Measurements from ENCODE around the gene PLEKHH1. TPM values are rescaled to one million over a fixed set of nuclear protein-coding genes. Genes with fewer than 3 reads are reported as not detected.

Gene PLEKHH1
- total and polyA plus RNA-seq, 2 experiments from 2014 or later: 12.8 to 19.5 TPM

GRCh38 chr14:67490196-67490595 is 42.9 kb upstream of the PLEKHH1 start:
- Histone ChIP-seq H3K36me3 (replicated peaks; ENCODE audit: insufficient read depth, low read depth) (no peaks in the 10 kb centered on the region), H3K79me2 (no peaks in the 10 kb centered on the region), H3K27ac (no peak overlapping the region), H4K20me1 (ENCODE audit: insufficient read depth, poor library complexity, severe bottlenecking) (no peaks in the 10 kb centered on the region), H3K9me3 (ENCODE audit: low read depth) (no peaks in the 10 kb centered on the region), H3K4me1 (ENCODE audit: insufficient read depth) (peaks cover 8% of the 10 kb centered on the region), H2AFZ (no peak overlapping the region), H3K9me2 (replicated peaks; ENCODE audit: insufficient read depth) (no peaks in the 10 kb centered on the region), H3K27me3 (no peaks in the 10 kb centered on the region), H3K4me3 (no peak overlapping the region), H3K4me2 (no peak overlapping the region)
- no peak for TF ChIP-seq EZH2phosphoT487 (IDR thresholded peaks at IDR 0.05; ENCODE audit: low read depth, severe bottlenecking, unreplicated experiment)
- TF ChIP-seq EZH2 (IDR thresholded peaks at IDR 0.05; ENCODE audit: borderline replicate concordance): no peak
- TF ChIP-seq CTCF (IDR thresholded peaks at IDR 0.05; ENCODE audit: poor library complexity): no peak
- DNase-seq (ENCODE audit: low spot score): peak; percentile 39
- 85% methylated on average over 4 of the region's 4 CpGs for WGBS (ENCODE audit: low lambda C conversion rate, missing lambda C conversion rate)

GRCh38 chr14:67491285-67491684 is 41.8 kb upstream of the PLEKHH1 start:
- H4K20me1 ChIP-seq (ENCODE audit: insufficient read depth, poor library complexity, severe bottlenecking): no peaks in the 10 kb centered on the region
- H3K36me3 ChIP-seq (replicated peaks; ENCODE audit: insufficient read depth, low read depth): no peaks in the 10 kb centered on the region
- TF ChIP-seq EZH2 (IDR thresholded peaks at IDR 0.05; ENCODE audit: borderline replicate concordance): no peak
- TF ChIP-seq EZH2phosphoT487 (IDR thresholded peaks at IDR 0.05; ENCODE audit: low read depth, severe bottlenecking, unreplicated experiment): no peak
- no peak for TF ChIP-seq CTCF (IDR thresholded peaks at IDR 0.05; ENCODE audit: poor library complexity)
- no peak overlapping the region for H3K4me2 ChIP-seq
- H3K79me2 ChIP-seq: no peaks in the 10 kb centered on the region
- no peak for DNase-seq (ENCODE audit: low spot score)
- H3K9me2 ChIP-seq (replicated peaks; ENCODE audit: insufficient read depth): no peaks in the 10 kb centered on the region
- no peak overlapping the region for H3K4me3 ChIP-seq
- peaks cover 8% of the 10 kb centered on the region for H3K4me1 ChIP-seq (ENCODE audit: insufficient read depth)
- H2AFZ ChIP-seq: no peak overlapping the region
- H3K27ac ChIP-seq: no peak overlapping the region
- H3K9me3 ChIP-seq (ENCODE audit: low read depth): no peaks in the 10 kb centered on the region
- WGBS (ENCODE audit: low lambda C conversion rate, missing lambda C conversion rate): 81% methylated on average over 3 of the region's 3 CpGs
- H3K27me3 ChIP-seq: no peaks in the 10 kb centered on the region

- no peaks in the 10 kb centered on the region for H3K9me3 ChIP-seq (ENCODE audit: low read depth)
- H4K20me1 ChIP-seq (ENCODE audit: insufficient read depth, poor library complexity, severe bottlenecking): no peaks in the 10 kb centered on the region
- H3K27ac ChIP-seq: no peak overlapping the region
- TF ChIP-seq EZH2phosphoT487 (IDR thresholded peaks at IDR 0.05; ENCODE audit: low read depth, severe bottlenecking, unreplicated experiment) (no peak), CTCF (IDR thresholded peaks at IDR 0.05; ENCODE audit: poor library complexity) (no peak), EZH2 (IDR thresholded peaks at IDR 0.05; ENCODE audit: borderline replicate concordance) (no peak)
- no peak overlapping the region for H3K4me2 ChIP-seq
- H2AFZ ChIP-seq: no peak overlapping the region
- WGBS (ENCODE audit: low lambda C conversion rate, missing lambda C conversion rate): 42% methylated on average over 9 of the region's 9 CpGs
- H3K36me3 ChIP-seq (replicated peaks; ENCODE audit: insufficient read depth, low read depth): no peaks in the 10 kb centered on the region
- DNase-seq (ENCODE audit: low spot score): no peak
- H3K27me3 ChIP-seq: no peaks in the 10 kb centered on the region
- no peak overlapping the region for H3K4me3 ChIP-seq
- no peaks in the 10 kb centered on the region for H3K9me2 ChIP-seq (replicated peaks; ENCODE audit: insufficient read depth)
- H3K79me2 ChIP-seq: no peaks in the 10 kb centered on the region
- peaks cover 8% of the 10 kb centered on the region for H3K4me1 ChIP-seq (ENCODE audit: insufficient read depth)
Observed at GRCh38 chr14:67491741-67492507, 41.2 kb upstream of the PLEKHH1 start.
